GM21786 (cell line): Measurements from ENCODE around the gene AK9.
"Not testable (repeated sequence)": the region's sequence is repeated elsewhere in the genome, so short reads cannot be mapped to it uniquely, and the experiment has no call there.

Experiments
- ATAC-seq: cut with Tn5 transposase; IDR thresholded peaks from one replicate; pipeline ENCODE4 v1.9.1; 2021; ENCODE audit not compliant: unreplicated experiment

The AK9 gene

DNA sequence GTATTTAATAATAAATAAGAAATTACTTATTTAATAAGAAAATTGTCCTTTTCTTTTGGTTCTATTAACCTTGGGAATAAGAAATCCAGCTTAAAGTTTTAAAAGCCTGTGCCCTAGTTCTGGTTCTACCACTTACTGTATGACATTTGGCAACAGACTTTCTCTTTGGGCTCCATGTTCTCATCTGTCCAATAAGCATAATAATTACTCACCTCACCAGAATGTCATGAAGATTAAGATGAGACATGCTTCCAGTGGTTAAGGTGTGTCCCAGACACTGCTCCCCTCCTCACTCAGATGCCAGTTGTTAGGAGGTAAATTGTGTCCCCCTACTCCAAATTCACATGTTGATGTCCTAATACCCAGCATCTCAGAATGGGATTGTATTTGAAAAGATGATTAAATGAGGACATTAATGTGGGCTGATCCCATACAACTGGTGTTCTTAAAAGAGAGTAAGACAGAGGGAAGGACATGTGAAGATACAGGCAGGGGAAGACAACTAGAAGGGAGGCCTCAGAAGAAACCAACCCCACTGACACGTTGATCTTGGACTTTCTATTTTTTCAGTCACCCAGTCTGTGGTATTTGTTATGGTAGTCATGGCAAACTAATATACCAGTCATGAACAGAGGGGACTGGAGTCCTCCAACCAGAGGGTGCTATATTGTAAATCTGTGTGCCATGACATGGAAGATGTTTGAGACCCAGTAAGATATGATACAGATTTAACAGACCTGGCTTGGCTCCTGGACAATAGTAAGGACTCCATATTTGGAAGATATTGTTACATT, 229.1 kb downstream of the AK9 start:
- no peak for ATAC-seq

DNA sequence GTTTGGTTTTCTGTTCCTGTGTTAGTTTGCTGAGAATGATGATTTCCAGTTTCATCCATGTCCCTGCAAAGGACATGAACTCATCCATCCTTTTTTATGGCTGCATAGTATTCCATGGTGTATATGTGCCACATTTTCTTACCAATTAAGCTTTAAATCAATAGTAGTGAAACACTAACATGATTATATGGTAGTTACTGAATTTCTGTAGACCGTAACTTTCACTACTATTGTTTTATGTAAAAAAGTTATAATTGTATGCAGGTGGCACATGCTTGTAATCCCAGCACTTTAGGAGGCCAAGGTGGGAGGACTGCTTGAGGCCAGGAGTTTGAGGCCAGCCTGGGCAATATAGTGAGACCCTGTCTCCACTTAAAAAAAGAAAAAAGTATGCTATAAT, 229.8 kb downstream of the AK9 start:
- not testable (repeated sequence) for ATAC-seq

DNA sequence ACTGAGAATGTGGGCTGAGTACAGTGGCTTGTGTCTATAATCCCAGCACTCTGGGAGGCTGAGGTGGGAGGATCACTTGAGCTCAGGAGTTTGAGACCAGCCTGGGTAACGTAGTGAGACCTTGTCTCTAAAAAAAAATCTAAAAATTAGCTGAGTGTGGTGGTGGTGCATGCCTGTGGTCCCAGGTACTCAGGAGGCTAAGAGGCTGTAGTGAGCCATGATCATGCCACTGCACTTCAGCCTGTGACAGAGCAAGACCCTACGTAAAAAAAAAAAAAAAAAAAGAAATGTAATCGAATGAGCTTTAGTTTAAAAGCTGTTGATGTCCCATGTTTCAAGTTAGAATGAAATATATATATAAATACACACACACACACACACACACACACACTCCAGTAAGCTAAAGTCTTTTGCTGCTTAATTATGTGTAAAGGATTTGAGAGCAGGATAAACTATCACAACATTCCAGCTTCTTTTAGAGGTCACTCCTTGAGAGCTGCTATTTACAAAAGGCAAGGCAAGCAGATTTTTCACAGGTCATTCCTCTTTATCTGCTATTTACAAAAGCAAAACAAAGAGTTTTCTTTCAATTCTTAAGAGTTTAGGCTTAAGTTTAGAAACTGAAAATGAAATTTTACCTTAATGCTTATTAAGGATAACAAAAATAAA, 230.7 kb downstream of the AK9 start:
- no peak for ATAC-seq

DNA sequence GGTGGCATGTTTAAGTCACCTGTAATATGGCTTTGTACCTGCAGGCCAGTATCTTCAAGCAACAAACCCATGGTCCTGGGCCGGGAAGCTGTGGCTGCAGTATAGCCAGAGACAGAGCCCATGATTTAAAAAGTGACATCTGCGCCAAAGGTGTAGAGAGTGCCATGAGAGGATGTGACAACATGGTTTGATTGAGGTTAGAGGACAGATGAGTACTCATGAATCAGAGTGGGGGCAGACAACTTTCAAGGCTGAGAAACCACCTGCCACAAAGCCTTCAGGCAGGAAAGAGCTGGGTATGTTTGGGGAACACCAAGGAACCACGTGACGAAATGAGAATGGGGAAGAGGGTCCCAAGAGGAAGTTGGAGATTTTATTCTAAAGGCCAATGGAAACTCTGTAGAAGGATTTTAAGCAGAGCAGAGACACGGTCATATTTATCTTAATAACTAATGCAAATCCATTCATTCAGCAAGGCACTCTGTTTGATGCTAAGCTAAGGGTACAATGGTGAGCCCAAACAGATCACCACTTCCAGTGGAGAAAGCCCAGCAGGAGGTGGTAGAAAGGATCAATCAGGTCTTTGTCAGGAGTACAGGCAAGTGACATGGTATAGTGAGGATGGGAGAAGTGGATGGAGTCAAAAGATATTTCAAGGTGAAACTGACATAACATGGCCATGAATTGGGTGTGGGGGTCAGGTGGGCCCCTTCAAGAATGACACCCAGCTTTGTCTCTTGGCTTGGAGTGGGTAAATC, 232.0 kb downstream of the AK9 start:
- peak; percentile 24 for ATAC-seq

DNA sequence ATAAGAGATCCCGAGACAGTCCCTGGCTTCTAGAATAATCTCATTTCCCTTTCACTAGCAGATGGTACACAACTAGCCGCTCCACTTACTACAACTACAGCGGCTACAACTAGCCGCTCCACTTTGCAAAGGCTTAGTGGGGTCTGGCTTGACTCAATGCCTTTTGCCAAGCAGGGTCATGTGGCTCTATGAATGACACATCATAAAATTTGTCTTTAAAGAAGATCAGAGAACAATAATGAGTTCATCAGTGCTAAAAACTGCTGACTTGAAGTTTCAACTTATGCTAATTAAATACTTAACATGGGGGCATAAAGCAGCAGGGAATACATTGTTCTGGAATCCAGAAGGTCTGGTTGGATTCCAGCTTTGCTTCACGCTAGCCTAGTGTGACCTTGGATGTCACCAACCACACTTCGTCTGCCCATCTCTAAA, 233.4 kb downstream of the AK9 start:
- ATAC-seq = no peak

DNA sequence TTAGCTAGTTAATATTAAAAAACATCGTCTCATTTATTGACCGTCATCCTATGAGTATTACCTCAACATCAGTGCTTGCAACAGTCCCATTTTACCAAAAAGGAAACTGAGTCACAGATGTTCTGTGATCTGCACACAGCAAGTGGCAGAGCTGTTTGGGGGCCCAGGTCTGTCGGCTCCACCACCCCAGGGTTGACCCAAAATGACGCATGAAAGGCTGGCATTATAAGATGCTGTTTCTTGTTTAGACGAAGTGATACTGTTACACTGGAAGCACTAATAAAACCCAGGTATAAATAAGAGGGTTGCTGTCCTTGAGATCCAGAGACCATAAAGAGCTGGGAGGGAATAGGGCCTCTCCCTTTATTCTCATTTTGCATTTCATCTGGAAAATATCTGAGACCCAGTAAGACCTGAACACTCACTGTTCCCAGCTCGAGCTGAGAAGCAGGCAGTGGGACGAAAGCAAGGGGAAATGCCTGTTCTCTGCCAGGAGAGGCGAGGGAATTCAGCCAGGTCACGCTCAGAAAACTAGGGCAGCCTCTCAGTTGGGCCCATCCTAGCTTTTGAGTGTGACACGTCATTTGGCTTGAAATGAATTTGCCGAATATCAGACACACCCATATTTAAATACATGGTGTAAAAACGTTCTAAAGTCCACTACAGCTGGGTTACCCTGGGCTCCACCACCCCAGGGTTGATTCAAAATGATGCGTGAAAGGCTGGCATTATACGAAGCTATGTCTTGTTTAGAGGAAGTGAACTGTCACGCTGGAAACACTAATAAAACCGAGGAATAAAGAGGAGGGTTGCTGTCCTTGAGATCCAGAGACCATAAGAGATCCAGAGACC, 234.1 kb downstream of the AK9 start:
- no peak for ATAC-seq

DNA sequence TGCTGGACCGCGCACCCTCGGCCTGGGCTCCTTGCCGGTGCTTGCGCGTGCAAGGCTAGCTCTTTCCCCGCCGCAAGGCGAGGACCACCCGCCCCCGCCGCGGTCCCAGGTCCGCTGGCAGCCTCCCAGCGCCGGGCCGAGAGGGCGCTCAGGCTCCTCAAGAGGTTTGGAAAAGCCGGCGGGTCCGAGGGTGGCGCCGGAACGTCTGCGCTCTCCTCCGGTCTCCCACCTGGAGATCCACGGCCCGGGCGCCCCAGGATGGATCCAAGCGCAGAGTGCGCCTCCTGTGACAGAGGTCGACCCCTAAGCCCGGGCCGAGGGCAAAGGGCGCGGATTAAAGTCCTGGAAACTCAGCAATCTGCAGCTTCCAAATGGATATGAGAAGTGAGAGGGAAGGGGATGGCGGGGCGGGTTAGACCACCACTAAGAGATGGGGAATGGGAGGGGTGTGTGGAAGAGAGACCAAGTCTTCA, 234.9 kb downstream of the AK9 start:
- peak; percentile 0 for ATAC-seq

DNA sequence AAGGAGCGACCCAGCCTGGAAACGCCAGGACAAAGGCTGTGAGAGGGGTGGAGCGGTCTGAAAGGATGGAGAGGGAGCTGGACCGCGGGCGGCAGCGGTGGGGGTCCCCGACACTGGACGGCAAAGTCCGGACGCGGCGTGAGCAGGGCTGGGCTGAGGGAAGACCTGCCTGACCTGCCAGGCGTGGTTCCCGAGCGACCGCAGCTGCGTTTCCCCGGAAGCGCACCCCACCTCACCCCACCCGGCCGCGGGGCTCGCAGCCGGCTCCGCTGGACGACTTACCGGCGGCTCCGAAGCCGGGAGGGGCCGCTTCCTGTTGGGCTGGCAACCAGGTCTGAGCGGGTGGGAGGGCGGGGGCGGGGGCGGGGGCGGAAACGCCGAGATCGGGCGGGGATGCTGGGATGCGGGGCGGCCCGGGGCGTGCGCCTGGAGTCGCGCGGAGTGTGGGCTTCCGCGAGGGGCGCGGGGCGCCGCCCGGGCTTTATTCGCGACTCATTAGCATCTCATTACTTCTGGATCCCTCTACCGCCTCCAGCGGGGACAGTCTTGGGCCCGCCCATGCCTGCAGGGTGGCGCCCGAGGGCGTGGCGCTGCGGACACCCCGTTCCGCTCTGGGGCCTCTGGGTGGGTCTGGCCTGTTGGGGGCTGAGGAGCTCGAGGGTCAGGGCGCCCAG, 235.4 kb downstream of the AK9 start, which contains the start of gene MICAL1:
TSS of gene MICAL1 (minus strand) at position 336 of the 674 bp plus-strand sequence. CDS start 1,576 bp downstream, outside the sequence.
- ATAC-seq = peak; percentile 47

DNA sequence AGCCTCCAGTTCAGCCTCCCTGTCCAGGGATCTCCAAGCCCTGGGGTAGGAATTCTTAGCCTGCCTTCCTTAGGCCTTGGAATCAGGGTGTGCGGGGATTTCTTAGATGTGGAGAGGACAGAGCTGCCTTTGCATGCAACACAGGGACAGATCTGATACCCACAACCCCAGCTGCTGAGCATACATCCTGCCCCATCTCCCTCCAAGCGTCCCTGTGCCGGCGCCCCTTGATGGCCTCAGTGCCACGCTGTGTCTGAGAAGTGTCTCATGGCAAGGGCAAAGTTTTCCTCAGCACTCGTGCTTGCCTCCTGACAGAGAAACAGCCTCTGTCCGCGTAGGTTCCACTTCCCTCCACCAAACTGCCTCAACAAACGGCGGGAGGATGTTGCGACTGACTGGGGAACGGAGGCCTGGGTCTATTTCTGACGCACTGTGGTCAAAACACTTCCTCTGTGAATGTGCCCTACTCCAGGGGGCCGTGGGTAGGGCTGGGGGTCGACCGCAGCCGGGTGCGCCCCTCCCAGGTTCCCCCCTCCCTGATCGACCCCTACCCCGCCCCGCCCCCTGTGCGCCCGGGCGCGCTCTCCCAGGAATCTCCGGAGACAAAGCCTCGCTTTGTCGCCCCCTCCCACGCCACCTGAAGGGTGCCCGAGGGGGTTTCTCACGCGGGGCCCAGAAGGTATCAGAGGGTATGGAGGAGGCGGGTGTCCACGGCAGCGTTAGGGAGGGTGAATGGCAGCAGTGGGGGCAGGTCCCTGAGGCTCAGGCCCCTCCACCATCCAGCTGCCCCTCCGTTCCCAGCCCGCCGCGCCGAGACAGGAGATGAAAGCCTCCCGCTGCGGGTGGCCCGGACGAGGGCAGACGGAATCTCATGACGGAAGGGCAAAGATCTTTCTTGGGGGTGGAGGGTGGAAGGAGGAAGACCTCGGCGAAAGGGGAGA, 236.2 kb downstream of the AK9 start:
- peak; percentile 34 for ATAC-seq

DNA sequence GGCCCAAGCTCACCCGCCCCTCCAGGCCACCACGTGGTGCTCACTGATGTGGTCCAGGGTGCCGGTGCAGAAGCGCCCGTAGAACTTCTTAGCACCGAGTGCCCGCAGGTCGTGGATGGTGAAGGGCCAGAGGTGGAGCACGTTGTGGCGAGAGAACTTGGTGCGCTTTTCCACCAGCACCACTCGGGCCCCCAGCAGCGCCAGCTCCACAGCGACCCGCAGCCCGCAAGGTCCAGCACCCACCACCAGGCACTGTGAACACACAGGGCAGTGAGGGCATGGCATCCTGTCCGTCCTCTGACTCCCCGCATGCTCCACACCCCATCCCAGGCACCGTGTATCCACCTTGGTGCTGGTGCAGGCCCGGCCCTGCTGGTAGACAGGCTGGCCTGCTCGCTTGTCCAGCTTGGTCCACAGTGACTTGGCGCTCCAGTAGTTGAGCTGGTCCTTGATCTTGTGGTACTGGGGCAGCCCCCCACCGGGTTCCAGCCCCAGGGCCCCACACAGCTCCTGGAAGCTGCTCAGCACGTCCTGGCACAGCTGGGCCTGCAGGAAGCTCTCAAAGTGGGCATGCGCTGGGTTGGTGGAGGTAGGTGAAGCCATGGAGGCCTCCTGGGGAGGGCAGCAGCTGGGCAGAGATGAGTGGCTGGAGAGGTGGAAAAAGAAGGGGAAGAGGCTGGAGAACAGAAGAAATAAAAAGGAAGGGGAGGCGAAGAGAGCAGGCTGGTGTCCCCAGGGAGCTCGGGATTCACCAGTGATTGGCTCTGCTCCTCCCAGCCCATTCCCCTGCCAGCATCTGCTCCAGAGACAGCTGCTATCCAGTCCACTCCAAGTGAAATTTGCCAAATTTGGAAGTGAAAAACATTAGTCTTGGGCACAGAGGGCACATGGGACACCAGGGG, 237.2 kb downstream of the AK9 start:
- no peak for ATAC-seq

DNA sequence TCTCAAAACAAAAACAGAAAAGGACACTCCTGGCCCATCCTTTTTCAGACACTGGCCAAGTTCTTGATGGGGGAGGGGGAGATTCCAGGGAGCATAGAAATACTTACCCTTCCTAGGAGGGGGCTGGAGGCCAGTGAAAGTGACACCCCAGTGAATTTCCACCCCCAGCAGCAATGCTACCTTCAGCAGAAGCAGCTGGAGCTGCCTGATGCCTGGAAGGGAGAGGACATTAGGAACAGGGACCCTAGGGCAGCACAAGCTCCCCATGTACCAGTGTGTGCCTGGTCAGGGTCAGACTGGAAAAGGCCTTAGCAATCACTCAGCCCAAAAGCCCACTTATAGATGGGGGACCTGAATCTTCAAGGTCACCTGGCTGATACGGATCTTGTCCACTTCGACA, 237.8 kb downstream of the AK9 start:
- no peak for ATAC-seq

DNA sequence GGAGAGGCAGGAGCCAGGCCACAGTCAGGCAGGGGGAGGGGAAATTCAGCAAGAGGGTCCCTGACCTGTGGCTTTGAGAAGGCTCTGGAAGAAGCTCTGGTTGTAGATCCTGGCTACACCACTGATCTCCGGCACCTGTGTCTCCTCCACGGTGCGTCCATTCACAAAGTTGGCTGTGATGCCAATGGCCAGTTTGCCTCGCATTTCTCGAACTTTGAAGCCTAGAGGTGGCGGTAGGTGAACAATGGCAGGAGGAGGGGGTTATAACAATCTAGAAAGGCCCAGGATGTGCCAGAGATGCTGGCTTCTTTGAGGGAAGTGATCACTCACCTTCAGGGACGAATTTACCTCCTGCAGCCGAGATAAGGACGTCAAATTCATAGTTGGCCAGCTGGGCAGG, 238.8 kb downstream of the AK9 start:
- no peak for ATAC-seq

DNA sequence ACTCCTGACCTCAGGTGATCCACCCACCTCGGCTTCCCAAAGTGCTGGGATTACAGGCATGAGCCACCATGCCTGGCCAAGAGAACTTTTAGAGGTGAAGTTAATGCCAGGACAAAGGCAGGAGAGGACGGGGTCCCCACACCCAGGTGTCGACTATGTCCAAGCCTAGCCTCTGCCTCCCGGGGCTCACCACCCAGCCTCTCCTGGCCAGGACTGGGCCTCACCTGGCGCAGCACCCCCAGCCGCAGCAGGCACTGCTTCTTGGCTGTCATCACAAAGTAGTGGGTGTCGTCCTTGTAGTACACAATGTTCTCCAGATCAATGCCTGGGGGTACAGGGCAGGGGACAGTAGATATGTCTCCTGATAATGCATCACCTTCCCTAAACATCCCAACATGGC, 239.6 kb downstream of the AK9 start:
- ATAC-seq = no peak

DNA sequence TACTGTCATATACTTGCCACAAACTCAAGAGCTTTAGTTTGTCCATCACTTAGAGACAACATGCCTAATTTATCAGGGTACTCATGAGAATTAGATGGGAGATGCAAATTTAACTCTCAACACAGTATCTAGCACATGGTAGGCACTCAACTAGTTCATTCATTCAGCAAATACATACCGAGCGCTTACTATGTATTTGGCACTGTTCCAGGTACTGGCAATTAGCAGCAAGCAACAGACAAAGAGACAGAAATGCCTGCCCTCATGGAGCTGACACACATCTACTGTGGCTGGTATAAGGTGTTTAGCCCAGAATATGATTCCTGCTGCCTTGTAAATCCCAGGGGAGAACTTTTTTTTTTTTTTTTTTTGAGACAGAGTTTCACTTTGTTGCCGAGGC, 240.2 kb downstream of the AK9 start:
- no peak for ATAC-seq

DNA sequence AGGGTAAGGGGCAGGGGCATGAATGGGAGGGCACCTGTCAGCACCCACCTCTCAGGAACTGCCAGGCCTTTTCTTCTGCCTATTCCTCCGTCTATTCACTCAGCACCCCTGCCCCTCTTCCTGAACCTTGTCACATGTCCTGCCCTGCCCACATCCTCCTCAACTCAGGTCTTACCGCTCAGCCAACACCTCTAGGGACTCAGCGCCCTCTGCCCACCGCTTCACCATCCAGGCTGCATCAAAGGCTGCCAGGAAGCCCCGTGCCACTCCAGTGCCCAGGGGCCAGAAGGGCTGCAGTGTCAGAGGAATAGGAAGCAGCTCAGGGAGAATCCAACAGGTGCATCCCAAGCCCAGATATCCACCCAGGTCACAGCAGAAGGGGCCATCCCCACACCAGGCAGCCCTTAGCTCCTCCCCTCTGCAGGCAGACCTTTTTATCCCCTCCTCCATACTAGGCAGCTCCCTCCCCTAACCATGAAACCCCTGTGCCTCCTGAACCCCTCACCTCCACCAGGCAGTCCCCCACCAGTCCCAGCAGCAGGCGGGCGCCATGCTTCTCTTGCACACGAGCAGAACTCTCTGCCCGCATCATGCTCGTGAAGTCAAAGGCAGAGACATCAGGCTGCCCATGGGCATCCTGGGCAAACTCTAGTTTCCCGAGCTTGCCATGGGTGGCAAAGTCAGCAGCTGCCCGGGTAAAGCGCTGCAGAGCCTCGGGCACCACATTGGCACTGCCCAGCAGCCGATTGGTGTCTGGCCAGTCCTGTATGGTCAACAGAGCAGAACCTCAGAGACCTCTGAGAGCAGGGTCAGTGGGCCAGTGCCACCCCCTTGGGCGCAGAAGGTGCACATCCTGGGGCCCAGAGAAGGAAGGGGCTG, 241.0 kb downstream of the AK9 start:
- ATAC-seq = no peak

DNA sequence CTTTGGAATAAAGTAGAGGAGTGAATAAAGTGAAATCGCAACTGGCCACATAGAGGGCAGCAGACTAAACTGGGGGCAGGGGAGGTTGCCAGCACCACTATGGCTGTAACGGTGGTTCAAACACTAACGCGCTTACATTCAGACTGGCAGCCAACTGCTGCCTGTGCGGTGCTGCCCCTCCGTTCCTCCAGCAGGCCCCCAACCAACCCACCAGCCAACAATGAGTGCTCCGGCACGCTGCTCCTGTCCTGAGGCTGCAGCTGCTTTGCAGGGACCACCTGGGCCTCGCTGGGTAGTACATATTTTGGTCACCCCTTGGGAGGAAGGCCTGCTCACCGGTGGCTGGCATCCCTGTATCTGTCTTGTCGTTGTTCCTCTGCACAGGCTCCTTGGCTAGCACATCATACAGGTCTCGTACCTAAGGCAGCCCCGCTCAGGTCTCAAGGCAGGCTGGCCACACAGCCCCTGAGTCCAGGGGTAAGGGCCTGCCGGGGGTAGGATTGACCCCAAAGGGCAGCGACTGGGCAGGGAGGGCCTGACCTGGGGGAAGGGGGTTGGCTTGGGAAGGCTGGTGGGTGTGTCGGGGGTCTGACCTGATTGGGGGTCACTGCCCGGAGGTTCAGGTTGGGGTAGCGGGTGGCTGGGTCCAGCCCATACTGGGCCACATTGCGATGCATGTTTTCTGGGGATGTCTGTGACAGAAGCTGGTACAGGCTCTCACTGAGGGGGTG, 241.8 kb downstream of the AK9 start:
- ATAC-seq = no peak
